GM21717 (cell line): ENCODE data around the gene CDY2A.
"Not testable (repeated sequence)": the region's sequence is repeated elsewhere in the genome, so short reads cannot be mapped to it uniquely, and the experiment has no call there.

Experiments
- ATAC-seq: cut with Tn5 transposase; IDR thresholded peaks from one replicate; pipeline ENCODE4 v1.9.1; 2021; ENCODE audit warnings: mild to moderate bottlenecking, moderate library complexity; ENCODE audit not compliant: unreplicated experiment

CDY2A gene, protein sequence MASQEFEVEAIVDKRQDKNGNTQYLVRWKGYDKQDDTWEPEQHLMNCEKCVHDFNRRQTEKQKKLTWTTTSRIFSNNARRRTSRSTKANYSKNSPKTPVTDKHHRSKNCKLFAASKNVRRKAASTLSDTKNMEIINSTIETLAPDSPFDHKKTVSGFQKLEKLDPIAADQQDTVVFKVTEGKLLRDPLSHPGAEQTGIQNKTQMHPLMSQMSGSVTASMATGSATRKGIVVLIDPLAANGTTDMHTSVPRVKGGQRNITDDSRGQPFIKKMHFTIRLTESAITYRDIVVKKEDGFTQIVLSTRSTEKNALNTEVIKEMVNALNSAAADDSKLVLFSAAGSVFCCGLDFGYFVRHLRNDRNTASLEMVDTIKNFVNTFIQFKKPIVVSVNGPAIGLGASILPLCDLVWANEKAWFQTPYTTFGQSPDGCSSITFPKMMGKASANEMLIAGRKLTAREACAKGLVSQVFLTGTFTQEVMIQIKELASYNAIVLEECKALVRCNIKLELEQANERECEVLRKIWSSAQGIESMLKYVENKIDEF

DNA sequence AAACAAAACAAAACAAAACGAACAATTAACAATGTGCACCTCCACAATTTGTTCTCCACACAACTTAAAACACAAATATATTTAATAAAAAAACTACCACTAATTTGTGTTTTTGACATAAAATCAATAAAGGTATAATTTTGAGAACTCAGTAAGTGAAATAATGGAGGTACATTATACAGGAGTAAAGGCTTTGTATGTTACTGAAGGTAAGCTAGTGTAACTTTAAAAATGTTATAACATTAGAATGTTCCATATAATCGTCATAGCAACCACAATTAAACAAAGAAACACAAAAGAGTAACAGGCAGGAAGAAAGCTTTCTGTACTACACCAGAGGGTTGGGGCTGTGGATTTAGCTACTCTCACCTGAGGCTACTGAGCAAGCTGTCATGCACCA lies at the start of gene CDY2A:
Gene CDY2A, plus strand, starts transcription at position 301 of the 400 bp plus-strand sequence. CDS start 328 bp downstream, outside the sequence.
- ATAC-seq: not testable (repeated sequence)

DNA sequence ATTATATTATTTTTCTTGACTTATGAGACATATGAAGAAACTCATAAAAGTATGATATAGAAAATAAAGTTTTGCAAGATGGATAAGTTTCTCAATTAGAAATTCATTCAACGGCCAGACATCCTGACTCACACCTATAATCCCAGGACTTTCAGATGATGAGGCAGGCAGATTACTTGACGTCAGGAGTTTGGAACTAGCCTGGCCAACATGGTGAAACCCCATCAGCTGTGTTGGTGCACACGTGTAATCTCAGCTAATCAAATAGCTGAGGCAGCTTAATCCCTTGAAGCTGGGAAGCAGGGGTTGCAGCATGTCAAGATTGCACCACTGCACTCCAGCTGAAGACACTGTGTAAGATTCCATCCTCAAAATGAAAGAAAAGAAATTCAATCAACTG lies 28.0 kb upstream of the CDY2A start:
- not testable (repeated sequence) for ATAC-seq

DNA sequence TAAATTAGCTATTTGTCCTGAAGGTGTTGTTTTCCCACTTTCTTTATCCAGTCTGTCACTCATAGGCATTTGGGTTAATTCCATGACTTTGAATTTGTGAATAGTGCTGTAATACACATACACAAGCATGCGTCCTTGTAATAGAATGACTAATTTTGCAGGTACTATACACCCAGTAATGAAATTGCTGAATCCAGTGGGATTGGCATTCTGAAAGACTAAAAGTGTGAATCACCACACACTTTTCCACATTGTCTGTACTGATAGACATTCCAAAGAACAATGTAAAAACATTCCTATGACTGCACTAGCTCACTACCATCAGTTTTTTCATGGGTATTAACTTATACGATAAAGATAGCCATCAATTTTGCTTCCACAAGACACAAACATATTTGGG lies 27.3 kb upstream of the CDY2A start:
- ATAC-seq: not testable (repeated sequence)

DNA sequence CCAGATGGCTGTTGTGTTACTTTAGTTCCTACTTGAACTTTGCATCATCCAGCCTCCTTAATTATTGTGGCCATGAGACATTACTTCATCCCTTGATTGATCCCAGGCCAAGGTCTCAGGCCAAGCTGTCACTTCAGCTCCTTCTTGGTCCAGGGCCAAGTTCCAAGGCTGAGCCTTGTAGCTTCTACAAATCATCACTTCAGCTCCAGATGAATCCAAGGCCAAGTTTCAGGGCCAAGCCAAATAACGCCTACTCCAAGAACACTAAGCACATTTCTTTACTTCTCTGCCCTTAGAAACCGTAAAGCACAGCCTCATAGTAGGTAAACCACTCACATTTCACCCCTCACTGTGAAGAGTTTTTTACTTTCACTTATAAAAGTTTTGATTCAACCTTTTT lies 1.7 kb upstream of the CDY2A start:
- ATAC-seq: not testable (repeated sequence)

DNA sequence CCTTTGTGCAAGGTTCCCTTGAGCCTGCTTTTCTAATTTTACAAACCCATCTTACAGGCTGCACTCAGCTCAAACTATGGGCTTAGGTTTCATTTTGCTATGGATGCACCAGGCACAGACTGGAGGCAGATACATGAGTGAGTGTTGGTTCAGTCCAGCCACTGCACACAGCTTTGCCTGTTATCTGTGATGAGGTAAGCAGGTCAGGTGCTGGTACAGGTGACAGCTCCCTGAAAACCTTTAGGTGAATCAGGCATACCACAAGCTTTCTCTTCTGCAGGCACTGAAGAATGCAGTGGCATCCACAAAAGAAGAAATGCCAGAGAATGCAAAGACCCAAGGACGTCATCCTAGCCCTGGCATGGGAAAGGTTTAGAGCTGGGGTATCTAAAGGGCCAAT lies 3.3 kb downstream of the CDY2A start:
- ATAC-seq: not testable (repeated sequence)

DNA sequence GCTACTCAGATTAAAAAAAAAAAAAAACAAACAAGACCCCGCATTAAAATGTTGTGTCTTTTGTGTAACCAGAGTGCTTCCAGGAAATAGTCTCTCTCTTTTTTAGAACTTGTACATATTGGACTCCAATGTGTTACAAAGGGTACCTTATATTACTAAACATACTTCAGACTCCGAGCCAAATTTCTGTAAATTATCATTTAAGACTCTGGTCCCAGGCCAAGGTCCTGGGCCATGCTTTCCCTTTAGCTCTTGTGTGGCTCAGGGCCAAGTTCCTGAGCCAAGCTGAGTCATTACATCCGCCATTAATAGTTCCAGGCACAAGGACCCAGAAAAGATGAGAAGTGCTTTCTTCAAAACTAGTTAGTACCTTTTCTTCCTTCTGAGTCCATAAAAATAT lies 4.6 kb downstream of the CDY2A start:
- not testable (repeated sequence) for ATAC-seq

DNA sequence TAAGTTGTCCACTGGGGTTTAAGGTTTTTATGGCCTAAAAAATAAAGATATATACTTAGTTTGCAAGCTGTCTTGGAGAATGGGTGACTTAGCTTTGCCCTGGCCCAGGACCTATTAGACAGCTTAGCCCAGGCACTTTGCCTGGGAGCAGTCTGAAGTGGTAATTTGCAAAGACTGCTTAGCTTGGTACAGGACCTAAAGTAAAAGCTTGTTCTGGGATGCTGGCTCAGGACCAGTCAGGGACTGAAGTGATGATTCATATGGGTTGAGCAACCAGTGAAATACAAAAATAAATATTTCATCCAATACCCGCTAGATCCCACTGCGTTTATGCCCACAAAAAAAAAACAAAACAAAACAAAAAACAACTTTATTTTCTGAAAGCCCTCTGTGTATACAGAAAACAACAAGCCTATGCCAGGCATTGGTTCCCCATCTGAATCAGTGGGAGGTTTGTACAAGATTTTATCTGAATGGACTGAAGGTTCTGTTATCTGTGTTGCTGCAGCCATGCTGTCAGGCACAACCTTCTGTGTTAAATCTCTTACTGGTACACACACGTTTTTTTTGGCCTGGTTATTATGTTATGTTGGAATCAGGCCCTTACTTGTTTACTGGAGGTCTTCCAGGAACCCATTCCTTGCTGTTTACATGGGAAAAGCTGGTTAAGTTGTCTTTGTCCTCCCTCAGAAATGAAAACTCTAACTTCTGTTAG lies 8.7 kb downstream of the CDY2A start:
- not testable (repeated sequence) for ATAC-seq

DNA sequence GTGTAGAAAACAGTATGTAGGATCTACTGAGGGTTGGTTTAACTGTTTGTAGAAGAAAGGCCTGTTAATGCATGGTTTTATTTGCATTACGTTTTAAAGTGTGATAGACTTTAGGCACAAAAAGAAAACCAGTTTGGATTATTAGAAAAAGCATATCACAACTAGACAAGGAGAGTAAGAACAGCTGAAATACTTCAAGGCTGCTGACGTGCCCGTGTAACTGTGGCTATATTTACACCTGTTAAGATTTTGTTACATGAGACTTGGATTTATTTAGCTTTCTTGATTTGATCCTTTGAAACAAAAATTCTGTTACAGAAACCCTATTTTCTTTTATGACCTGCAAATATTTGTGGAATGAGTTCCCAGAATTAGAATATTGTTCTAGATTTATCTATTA lies 9.3 kb downstream of the CDY2A start:
- ATAC-seq: not testable (repeated sequence)

DNA sequence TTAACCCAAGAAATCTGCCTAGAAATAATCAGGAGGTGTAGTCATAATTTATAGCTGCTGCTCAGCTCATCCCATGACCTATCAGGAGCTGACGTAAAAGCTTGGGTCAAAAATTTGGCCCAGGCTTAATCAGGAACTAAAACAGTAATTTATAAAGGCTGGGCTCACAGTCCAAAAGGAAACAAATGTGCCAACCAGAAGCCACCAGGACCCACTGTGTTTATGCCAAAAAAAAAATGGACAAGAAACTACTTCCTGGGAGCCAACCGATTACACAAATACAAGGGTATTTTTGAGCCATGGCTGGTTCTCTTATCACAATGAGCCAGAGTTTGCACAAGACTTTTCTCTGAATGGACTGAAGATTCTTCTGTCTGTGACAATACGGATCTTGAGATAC lies 19.4 kb downstream of the CDY2A start:
- not testable (repeated sequence) for ATAC-seq

DNA sequence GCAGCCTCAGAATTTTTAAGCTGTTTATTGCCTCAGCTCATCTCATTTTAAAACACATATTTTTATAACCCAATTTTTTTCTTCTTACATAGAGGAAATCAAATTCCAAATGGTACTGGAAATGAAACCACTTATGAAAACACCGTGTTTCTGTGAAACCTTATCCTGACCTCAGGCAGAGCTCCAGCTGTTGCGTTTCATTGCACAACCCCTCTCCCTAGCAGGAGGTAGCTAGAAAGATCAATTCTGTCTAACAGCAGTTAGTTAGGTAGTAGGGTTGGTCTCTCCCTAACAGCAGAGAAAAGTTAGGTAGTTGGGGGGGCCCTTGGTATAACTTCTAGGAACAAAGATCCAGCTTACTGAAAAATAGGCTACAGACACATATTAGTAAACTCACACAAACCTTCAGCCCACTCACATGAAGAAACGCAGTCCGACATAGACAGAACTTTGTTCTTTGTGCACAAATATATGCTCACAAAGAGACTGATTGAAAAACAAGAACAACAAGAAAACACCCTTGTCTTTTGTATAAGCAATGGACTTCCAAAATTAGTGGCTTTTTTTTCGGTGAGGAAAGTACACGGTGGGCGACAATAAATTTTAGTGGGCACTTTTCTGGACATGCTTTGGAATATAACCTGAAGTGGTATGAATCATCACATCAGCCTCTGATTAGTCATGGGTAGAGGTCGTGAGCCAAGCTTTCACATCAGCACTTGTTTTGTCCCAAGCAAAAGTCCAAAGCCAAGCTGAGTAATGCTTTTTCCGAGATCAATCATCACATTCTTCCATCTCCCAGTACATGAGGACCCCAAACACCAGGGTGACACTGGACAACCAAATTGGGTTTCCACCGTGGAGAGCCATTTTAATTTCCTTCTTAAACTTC lies 22.8 kb downstream of the CDY2A start:
- ATAC-seq: not testable (repeated sequence)

DNA sequence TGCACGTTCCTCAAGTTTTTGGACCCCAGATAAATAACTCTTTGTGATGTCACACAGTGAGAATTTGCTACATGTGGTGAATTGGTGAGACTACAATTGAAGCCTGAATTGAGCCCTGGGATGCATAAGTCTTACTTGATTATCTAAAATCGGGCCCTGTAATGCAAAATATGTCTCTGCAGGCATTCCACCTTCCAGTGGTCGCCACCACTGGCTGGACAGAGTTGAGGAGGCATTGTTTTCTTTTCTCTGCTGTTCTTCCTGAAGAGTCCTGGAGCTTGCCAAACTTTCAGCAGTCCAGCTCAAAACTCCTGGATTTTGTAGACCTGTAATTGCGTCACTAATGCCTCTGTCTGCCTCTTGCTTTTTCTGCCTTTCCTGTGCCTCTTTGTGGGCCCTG lies 23.5 kb downstream of the CDY2A start:
- not testable (repeated sequence) for ATAC-seq

DNA sequence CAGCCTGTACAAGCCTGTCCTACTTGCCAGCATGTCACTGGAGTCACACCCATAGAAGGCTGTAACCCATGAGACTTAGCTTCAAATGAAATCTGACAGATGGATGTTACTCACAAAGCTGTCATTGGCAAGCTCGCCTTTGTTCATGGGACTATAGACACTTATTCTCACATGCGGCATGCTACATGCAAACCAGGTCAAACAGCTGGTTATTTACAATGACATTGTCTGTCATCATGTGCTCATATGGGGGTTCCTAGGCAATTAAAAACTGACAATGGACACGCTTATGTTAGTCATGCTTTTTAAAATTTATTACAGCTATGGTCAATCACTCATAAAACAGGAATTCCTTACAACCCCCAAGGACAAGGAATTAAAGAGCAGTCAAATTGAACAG lies 30.9 kb downstream of the CDY2A start:
- ATAC-seq: not testable (repeated sequence)

DNA sequence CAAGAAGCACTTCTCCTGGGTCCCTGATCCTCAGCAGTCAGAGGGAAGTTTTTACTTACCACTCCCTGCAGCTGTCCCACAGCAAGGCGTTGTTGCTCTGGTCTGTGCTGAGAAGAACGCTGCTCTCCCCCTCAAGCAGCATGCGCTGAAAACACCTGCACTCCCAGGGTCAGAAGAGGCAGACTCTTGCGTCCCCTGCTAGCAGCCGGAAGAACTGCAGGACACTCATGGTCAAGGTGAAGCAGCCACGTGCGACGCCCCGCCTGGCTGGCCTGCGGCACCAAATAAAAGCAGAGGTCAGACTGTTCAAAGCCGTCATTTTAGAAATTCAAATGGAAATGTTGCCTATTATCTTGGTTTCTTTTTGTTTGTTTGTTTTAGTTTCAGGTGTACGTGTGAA lies 47.9 kb downstream of the CDY2A start:
- not testable (repeated sequence) for ATAC-seq
